Psoas muscle (tissue), 8 donors: Measurements from ENCODE around the gene RABGAP1L. TPM values are rescaled to one million over a fixed set of nuclear protein-coding genes. Genes with fewer than 3 reads are reported as not detected.

ENCODE experiments used
- ATAC-seq, 4 donors: fragments of 200-7000 bp; cut with Tn5 transposase; one replicate each; pipeline ENCODE4 v1.9.1; 2020; ENCODE audit warnings: moderate library complexity in 3 of 4, mild to moderate bottlenecking in 2 of 4
- DNase-seq, 2 donors: peaks; one replicate each; pipeline ENCODE4 v3.0.0-alpha.2; 2020
- H3K27ac ChIP-seq: fragments of 200-600 bp; one replicate; pipeline ENCODE4 v1.8.0; 2022
- H3K27me3 ChIP-seq, 3 donors: fragments of 200-600 bp in 1 of 3; one replicate each; pipeline versions ENCODE4 v1.6.1 to v1.8.0; 2013 to 2022; ENCODE audit warnings: low read length in 2 of 3, mild to moderate bottlenecking in 2 of 3, moderate library complexity in 1 of 3; ENCODE audit not compliant: insufficient read depth in 3 of 3
- H3K36me3 ChIP-seq, 2 donors: fragments of 200-600 bp in 1 of 2; one replicate each; pipeline versions ENCODE4 v1.6.1 to v1.8.0; 2013 to 2022; ENCODE audit warnings: low read depth in 1 of 2, mild to moderate bottlenecking in 1 of 2, moderate library complexity in 1 of 2; ENCODE audit not compliant: insufficient read depth in 1 of 2
- H3K4me1 ChIP-seq: fragments of 200-600 bp; one replicate; pipeline ENCODE4 v1.8.0; 2022
- H3K4me3 ChIP-seq: fragments of 200-600 bp; one replicate; pipeline ENCODE4 v1.8.0; 2022; ENCODE audit warnings: mild to moderate bottlenecking
- H3K9me3 ChIP-seq: fragments of 200-600 bp; one replicate; pipeline ENCODE4 v1.8.0; 2022
- WGBS, 3 donors: extraction: QIAGEN DNeasy Blood & Tissue Kit; methylation state at CpG; one replicate each; pipeline versions ENCODE4 v1.1.6 to v1.1.7; 2013; 5-methylcytosine and 5-hydroxymethylcytosine counted together
- intact Hi-C, 2 donors: fragments of 100-400 bp; cut with DNase I; formaldehyde crosslinking; loops; one replicate each; pipeline versions ENCODE4 v1.11.0 to v1.14.2; 2022
- polyA plus RNA-seq, 3 donors: library from polyadenylated mRNA; stranded (reverse); fragments of 200-250 nt; gene quantifications; one replicate each; pipeline ENCODE4 v1.2.3, GENCODE V29; 2013
- total RNA-seq, 4 donors: library from RNA; stranded (reverse); fragmentation: NEBNext Ultra II Directional in 2 of 4; extraction: Animal tissue kit (Norgen Biotek cat#: 25700) in 2 of 4; gene quantifications; one replicate each; pipeline versions ENCODE4 v1.2.1 to v1.2.4, GENCODE V29; 2021 to 2023
- TF ChIP-seq, protein P1 (sequence below): fragments of 200-600 bp; IDR thresholded peaks from one replicate; pipeline ENCODE4 v1.8.0; 2022; ENCODE audit warnings: antibody characterized with exemption
- donor health status: healthy with polysubstance abuse.
- donor health status: DM: no; HTN: no; CAD: no; lungs with moderate emphysema.
- donor health status: Bipolar disorder and iron deficiency.
- donor health status: healthy.
- donor health status: DM: yes; HTN: yes; CAD: no.
- donor health status: DM: no; HTN: no; CAD: no.
- donor health status: DM: no; HTN: no; CAD: no.
- donor health status: DM: yes; HTN: yes; CAD: no.

Gene RABGAP1L
- total and polyA plus RNA-seq, 7 donors: 2.9 to 14.4 (median 8.7) TPM

DNA sequence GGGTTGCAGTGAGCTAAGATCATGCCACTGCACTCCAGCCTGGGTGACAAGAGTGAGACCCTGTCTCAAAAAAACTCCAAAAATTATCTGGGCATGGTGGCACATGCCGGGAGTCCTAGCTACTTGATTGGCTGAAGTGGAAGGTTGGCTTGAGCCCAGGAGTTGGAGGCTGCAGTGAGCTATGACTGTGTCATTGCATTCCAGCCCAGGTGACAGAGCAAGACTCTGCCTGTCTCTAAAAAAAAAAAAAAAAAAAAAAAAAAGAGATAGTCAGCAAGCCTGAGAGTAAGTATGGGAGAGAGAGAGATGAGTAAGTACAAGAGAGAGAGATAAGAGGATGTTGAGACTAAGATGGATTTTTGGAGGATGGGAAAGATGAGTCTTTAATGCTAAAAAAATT, 659.6 kb downstream of the RABGAP1L start:
- no peaks in the 10 kb centered on the region for H3K9me3 ChIP-seq
- H3K27me3 ChIP-seq: no peaks in the 10 kb centered on the region
- DNase-seq (no peak), ATAC-seq (no peak)
- 75 to 87% (median 81%) methylated on average over 1 of the region's 1 CpG for WGBS, 3 donors
- no peaks in the 10 kb centered on the region for H3K36me3 ChIP-seq
- H3K4me1 ChIP-seq: no peaks in the 10 kb centered on the region
- no peak overlapping the region for H3K27ac ChIP-seq
- intact Hi-C loops: no loop called here
- H3K4me3 ChIP-seq: no peak overlapping the region
- TF ChIP-seq, protein P1, sequence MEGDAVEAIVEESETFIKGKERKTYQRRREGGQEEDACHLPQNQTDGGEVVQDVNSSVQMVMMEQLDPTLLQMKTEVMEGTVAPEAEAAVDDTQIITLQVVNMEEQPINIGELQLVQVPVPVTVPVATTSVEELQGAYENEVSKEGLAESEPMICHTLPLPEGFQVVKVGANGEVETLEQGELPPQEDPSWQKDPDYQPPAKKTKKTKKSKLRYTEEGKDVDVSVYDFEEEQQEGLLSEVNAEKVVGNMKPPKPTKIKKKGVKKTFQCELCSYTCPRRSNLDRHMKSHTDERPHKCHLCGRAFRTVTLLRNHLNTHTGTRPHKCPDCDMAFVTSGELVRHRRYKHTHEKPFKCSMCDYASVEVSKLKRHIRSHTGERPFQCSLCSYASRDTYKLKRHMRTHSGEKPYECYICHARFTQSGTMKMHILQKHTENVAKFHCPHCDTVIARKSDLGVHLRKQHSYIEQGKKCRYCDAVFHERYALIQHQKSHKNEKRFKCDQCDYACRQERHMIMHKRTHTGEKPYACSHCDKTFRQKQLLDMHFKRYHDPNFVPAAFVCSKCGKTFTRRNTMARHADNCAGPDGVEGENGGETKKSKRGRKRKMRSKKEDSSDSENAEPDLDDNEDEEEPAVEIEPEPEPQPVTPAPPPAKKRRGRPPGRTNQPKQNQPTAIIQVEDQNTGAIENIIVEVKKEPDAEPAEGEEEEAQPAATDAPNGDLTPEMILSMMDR: no peak

DNA sequence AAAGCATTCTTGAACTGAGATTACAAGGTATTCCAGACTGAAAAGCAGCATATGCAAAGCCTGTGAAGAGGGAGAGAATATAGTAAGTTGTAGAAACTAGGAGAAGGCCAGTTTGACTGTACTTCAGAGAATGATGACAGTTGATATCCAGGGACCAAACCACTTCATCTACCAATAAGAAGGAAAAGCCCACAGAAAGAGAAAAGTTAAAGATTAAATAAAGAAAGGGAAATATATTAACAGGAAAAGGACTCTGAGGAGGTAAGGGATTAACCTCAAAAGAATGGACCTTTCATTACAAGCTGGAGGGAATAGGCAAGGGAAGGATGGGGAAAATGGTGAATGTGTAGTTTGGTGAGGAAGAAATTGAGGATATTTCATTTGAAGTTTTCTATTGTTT, 660.3 kb downstream of the RABGAP1L start:
- TF ChIP-seq, protein P1: no peak
- Histone ChIP-seq H3K4me3 (no peak overlapping the region), H3K27me3 (no peaks in the 10 kb centered on the region), H3K27ac (no peak overlapping the region), H3K9me3 (no peaks in the 10 kb centered on the region), H3K4me1 (no peaks in the 10 kb centered on the region), H3K36me3 (no peaks in the 10 kb centered on the region)
- ATAC-seq (no peak), DNase-seq (no peak)
- intact Hi-C loops: no loop called here

DNA sequence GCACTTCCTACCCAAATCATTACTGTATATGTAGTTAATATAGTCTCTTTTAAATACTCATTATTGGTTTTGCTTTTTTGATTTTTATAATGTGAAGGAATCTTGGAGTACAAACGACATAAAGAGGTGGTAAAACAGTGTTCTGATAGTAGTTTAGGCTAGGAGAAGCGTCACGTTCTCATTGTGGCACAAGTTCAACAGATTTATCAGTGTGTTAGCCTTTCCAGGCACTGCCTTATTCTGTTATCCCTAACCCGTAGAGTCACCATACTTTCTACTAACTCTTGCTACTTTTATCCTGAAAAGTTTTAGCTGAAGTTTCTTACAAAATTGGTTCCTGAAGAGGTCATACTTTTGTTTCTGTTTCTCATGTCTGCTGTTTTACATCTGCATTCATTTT, 665.8 kb downstream of the RABGAP1L start:
- Histone ChIP-seq H3K27ac (no peak overlapping the region), H3K4me1 (no peaks in the 10 kb centered on the region), H3K36me3 (no peaks in the 10 kb centered on the region), H3K9me3 (no peaks in the 10 kb centered on the region), H3K27me3 (no peaks in the 10 kb centered on the region), H3K4me3 (no peak overlapping the region)
- no peak for DNase-seq
- intact Hi-C loops: no loop called here
- TF ChIP-seq, protein P1: no peak
- no peak for ATAC-seq
- 72 to 84% (median 80%) methylated on average over 4 of the region's 4 CpGs for WGBS, 3 donors

DNA sequence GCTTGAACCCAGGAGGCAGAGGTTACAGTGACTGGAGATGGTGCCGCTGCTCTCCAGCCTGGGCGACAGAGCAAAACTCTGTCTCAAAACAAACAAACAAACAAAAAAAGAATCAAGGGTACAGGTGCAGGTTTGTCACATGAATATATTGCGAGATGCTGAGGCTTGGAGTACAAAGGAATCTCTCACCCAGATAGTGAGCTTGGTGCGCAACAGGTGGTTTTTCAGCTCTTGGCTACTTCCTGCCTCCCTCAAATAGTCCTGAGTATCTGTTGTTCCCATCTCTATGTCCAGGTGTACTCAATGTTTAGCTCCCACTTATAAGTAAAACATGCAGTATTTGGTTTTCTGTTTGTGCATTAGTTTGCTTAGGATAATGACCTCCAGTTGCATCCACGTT, 666.5 kb downstream of the RABGAP1L start:
- TF ChIP-seq, protein P1: no peak
- Histone ChIP-seq H3K9me3 (no peaks in the 10 kb centered on the region), H3K36me3 (no peaks in the 10 kb centered on the region), H3K27ac (no peak overlapping the region), H3K4me3 (no peak overlapping the region), H3K4me1 (no peaks in the 10 kb centered on the region), H3K27me3 (no peaks in the 10 kb centered on the region)
- DNase-seq (no peak), ATAC-seq (no peak)
- intact Hi-C loops: no loop called here
- 82 to 93% (median 83%) methylated on average over 5 of the region's 5 CpGs for WGBS, 3 donors

DNA sequence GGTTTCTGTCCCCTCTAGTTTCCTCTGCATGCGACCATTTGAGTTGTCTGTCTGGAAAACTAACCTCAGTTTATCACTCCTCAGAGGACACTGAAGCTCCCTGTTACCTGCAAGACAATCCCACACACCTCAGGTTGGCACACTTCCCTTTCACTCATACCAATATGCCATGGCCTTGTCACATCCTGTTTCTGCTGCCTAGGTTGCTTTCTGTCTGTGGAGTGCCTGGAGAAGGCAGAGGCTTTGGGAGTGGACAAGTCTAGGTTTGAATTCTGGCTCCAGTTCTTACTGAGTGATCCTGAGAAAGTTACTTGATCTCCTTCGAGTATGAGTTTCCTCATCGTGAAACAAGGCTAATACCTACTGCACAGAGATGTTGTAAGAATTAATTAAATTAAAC, 668.9 kb downstream of the RABGAP1L start:
- intact Hi-C loops: no loop called here
- no peaks in the 10 kb centered on the region for H3K4me1 ChIP-seq
- WGBS, 3 donors: 74 to 84% (median 77%) methylated on average over 3 of the region's 3 CpGs
- TF ChIP-seq, protein P1: no peak
- no peak for ATAC-seq
- no peaks in the 10 kb centered on the region for H3K36me3 ChIP-seq
- H3K4me3 ChIP-seq: no peak overlapping the region
- H3K27ac ChIP-seq: no peak overlapping the region
- no peaks in the 10 kb centered on the region for H3K27me3 ChIP-seq
- DNase-seq: no peak
- no peaks in the 10 kb centered on the region for H3K9me3 ChIP-seq
